ENCODE measurements around the gene RECQL5. TPM values are rescaled to one million over a fixed set of nuclear protein-coding genes. Genes with fewer than 3 reads are reported as not detected.

RECQL5 gene
- polyA plus RNA-seq, 1 of the 3 experiments (the other 2 are of a cell fraction), result 25.3 TPM

DNA sequence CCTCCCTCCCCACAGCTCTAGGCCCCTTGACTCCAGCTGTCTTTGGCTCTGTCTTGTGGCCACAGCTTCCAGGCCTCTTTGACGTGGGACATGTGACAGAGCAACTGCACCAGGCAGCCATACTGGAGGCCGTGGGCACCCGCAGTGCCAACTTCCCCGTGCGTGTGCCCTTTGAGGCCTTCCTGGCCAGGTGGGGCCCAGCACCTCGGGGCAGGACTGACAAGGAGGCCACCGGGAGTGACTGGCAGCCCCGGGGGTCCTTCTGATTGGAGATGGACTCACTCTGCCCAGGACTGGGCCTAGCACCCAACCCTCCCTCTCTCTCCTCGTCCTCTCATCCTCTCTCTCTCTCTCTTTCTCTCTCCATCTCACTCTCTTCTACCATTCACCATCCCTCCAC is 63.8 kb downstream of the RECQL5 start:
- Histone ChIP-seq H4K20me1 (ENCODE audit: insufficient read depth) (no peaks in the 10 kb centered on the region), H3K9ac (no peak overlapping the region), H3F3A (replicated peaks; ENCODE audit: insufficient read depth) (no peaks in the 10 kb centered on the region), H3K9me2 (no peaks in the 10 kb centered on the region), H2AFZ (ENCODE audit: low read depth) (no peak overlapping the region), H3K36me3 (replicated peaks in 1 of 2; ENCODE audit: control insufficient read depth in 1 of 2, insufficient read depth in 2 of 2, low read length in 1 of 2) (no peaks in the 10 kb centered on the region), H3K4me3 (ENCODE audit: low read depth in 2 of 2, low read length in 1 of 2) (no peak overlapping the region), H3K4me1 (ENCODE audit: control insufficient read depth in 1 of 2, insufficient read depth in 2 of 2, low read depth in 1 of 2, low read length in 1 of 2) (no peaks in the 10 kb centered on the region), H3K79me2 (ENCODE audit: insufficient read depth) (no peaks in the 10 kb centered on the region), H3K4me2 (no peak overlapping the region), H3K9me3 (no peaks in the 10 kb centered on the region), H3K27me3 (ENCODE audit: insufficient read depth) (no peaks in the 10 kb centered on the region), H3K27ac (ENCODE audit: low read depth in 2 of 2, low read length in 1 of 2) (no peak overlapping the region)
- no peak for TF ChIP-seq JUND (IDR thresholded peaks at IDR 0.05)
- TF ChIP-seq RCOR1 (IDR thresholded peaks at IDR 0.05; ENCODE audit: low read length), result no peak
- no peak for TF ChIP-seq ELF1 (IDR thresholded peaks at IDR 0.05)
- TF ChIP-seq NRF1 (IDR thresholded peaks at IDR 0.05; ENCODE audit: low read depth, low read length), result no peak
- TF ChIP-seq TEAD4 (IDR thresholded peaks at IDR 0.05; ENCODE audit: borderline replicate concordance, insufficient read depth), result no peak
- TF ChIP-seq EZH2phosphoT487 (IDR thresholded peaks at IDR 0.05; ENCODE audit: borderline replicate concordance, low read depth), result no peak
- TF ChIP-seq, protein P1, sequence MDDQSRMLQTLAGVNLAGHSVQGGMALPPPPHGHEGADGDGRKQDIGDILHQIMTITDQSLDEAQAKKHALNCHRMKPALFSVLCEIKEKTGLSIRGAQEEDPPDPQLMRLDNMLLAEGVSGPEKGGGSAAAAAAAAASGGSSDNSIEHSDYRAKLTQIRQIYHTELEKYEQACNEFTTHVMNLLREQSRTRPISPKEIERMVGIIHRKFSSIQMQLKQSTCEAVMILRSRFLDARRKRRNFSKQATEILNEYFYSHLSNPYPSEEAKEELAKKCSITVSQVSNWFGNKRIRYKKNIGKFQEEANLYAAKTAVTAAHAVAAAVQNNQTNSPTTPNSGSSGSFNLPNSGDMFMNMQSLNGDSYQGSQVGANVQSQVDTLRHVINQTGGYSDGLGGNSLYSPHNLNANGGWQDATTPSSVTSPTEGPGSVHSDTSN (IDR thresholded peaks at IDR 0.05), result no peak
- TF ChIP-seq, protein P2, sequence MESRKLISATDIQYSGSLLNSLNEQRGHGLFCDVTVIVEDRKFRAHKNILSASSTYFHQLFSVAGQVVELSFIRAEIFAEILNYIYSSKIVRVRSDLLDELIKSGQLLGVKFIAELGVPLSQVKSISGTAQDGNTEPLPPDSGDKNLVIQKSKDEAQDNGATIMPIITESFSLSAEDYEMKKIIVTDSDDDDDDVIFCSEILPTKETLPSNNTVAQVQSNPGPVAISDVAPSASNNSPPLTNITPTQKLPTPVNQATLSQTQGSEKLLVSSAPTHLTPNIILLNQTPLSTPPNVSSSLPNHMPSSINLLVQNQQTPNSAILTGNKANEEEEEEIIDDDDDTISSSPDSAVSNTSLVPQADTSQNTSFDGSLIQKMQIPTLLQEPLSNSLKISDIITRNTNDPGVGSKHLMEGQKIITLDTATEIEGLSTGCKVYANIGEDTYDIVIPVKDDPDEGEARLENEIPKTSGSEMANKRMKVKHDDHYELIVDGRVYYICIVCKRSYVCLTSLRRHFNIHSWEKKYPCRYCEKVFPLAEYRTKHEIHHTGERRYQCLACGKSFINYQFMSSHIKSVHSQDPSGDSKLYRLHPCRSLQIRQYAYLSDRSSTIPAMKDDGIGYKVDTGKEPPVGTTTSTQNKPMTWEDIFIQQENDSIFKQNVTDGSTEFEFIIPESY (IDR thresholded peaks at IDR 0.05; ENCODE audit: borderline replicate concordance, low read depth), result no peak
- TF ChIP-seq RAD21 (IDR thresholded peaks at IDR 0.05; ENCODE audit: low read length), result no peak
- no peak for TF ChIP-seq GATA2 (CRISPR knock-in tag; IDR thresholded peaks at IDR 0.05)
- TF ChIP-seq MEF2A (IDR thresholded peaks at IDR 0.05; ENCODE audit: borderline replicate concordance, low read depth), result no peak
- no peak for TF ChIP-seq NFIC (IDR thresholded peaks at IDR 0.05; ENCODE audit: borderline replicate concordance)
- no peak for TF ChIP-seq TAF1 (IDR thresholded peaks at IDR 0.05; ENCODE audit: borderline replicate concordance, low read depth, low read length)
- no peak for TF ChIP-seq SIN3A (IDR thresholded peaks at IDR 0.05; ENCODE audit: borderline replicate concordance, low read depth, low read length)
- TF ChIP-seq, protein P3, sequence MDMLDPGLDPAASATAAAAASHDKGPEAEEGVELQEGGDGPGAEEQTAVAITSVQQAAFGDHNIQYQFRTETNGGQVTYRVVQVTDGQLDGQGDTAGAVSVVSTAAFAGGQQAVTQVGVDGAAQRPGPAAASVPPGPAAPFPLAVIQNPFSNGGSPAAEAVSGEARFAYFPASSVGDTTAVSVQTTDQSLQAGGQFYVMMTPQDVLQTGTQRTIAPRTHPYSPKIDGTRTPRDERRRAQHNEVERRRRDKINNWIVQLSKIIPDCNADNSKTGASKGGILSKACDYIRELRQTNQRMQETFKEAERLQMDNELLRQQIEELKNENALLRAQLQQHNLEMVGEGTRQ (IDR thresholded peaks at IDR 0.05; ENCODE audit: borderline replicate concordance, low read depth, low read length), result no peak
- no peak for TF ChIP-seq FOXJ3 (CRISPR knock-in tag; IDR thresholded peaks at IDR 0.05)
- no peak for TF ChIP-seq CHD2 (IDR thresholded peaks at IDR 0.05; ENCODE audit: low read length, partially characterized antibody)
- no peak for TF ChIP-seq RXRA (IDR thresholded peaks at IDR 0.05; ENCODE audit: borderline replicate concordance, low read depth)
- TF ChIP-seq POLR2AphosphoS5 (IDR thresholded peaks at IDR 0.05; ENCODE audit: low read depth, low read length), result no peak
- TF ChIP-seq, protein P4, sequence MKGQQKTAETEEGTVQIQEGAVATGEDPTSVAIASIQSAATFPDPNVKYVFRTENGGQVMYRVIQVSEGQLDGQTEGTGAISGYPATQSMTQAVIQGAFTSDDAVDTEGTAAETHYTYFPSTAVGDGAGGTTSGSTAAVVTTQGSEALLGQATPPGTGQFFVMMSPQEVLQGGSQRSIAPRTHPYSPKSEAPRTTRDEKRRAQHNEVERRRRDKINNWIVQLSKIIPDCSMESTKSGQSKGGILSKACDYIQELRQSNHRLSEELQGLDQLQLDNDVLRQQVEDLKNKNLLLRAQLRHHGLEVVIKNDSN (IDR thresholded peaks at IDR 0.05; ENCODE audit: borderline replicate concordance, low read depth), result no peak
- 76% methylated on average over 9 of the region's 9 CpGs for WGBS (ENCODE audit: low lambda C conversion rate)
- ChIA-PET POLR2A (interaction anchor here (0.6 to 0.7 kb wide), 2 partner anchors 17 to 41 kb away, joined by 3 read pairs; no protein-coding TSS in a partner anchor), CTCF (interaction anchor here (0.7 to 8.9 kb wide), 8 partner anchors 12 to 224 kb away, joined by 3 to 103 read pairs (median 27); partner anchors contain the start of genes SMIM5 and TSEN54)
- DNase-seq, result no peak
